Liver (tissue), 9 donors: ENCODE measurements around the gene LOX. TPM values are rescaled to one million over a fixed set of nuclear protein-coding genes. Genes with fewer than 3 reads are reported as not detected.

Experiments
- DNase-seq: peaks from one replicate; pipeline ENCODE4 v3.0.0-alpha.2; 2017; ENCODE audit warnings: low spot score
- H3K27ac ChIP-seq, 2 donors: one replicate each; pipeline ENCODE4 v1.7.0; 2013; ENCODE audit warnings: inconsistent platforms in 2 of 2, low read length in 2 of 2, control low read depth in 1 of 2, low read depth in 1 of 2, mild to moderate bottlenecking in 1 of 2
- H3K27me3 ChIP-seq, 4 donors: one replicate each; pipeline versions ENCODE4 v1.6.1 to v1.7.0; 2013; ENCODE audit warnings: low read length in 3 of 4, inconsistent platforms in 1 of 4, mild to moderate bottlenecking in 1 of 4, moderate library complexity in 1 of 4; ENCODE audit not compliant: control insufficient read depth in 4 of 4, insufficient read depth in 4 of 4
- H3K36me3 ChIP-seq, 4 donors: one replicate each; pipeline versions ENCODE4 v1.6.1 to v1.7.0; 2013; ENCODE audit warnings: low read length in 3 of 4, mild to moderate bottlenecking in 3 of 4, low read depth in 1 of 4, moderate library complexity in 1 of 4; ENCODE audit not compliant: control insufficient read depth in 4 of 4, insufficient read depth in 3 of 4
- H3K4me1 ChIP-seq, 4 donors: one replicate each; pipeline versions ENCODE4 v1.6.1 to v1.7.0; 2013; ENCODE audit warnings: low read length in 3 of 4, mild to moderate bottlenecking in 3 of 4, moderate library complexity in 1 of 4; ENCODE audit not compliant: control insufficient read depth in 4 of 4, insufficient read depth in 4 of 4
- H3K4me3 ChIP-seq, 3 donors: one replicate each; pipeline versions ENCODE4 v1.6.1 to v1.7.0; 2013; ENCODE audit warnings: low read length in 3 of 3, control low read depth in 1 of 3, low read depth in 1 of 3, mild to moderate bottlenecking in 1 of 3
- H3K9ac ChIP-seq, 2 donors: one replicate each; pipeline ENCODE4 v1.7.0; 2013; ENCODE audit warnings: low read length in 2 of 2, mild to moderate bottlenecking in 2 of 2, moderate library complexity in 2 of 2, control low read depth in 1 of 2, low read depth in 1 of 2
- H3K9me3 ChIP-seq, 4 donors: one replicate each; pipeline versions ENCODE4 v1.6.1 to v1.7.0; 2013; ENCODE audit warnings: low read length in 3 of 4; ENCODE audit not compliant: control insufficient read depth in 4 of 4
- ATF3 ChIP-seq: IDR thresholded peaks from 2 replicates; pipeline ENCODE4 v1.6.1; 2016; ENCODE audit warnings: antibody characterized with exemption
- CTCF ChIP-seq: fragments of 150-350 bp; IDR thresholded peaks from 2 replicates; pipeline ENCODE4 v1.5.1; 2017; ENCODE audit warnings: improper control_type of control experiment, low read depth, low read length; ENCODE audit not compliant: missing input control
- EGR1 ChIP-seq, 2 donors: IDR thresholded peaks; 2 replicates each; pipeline ENCODE4 v1.6.1; 2016 to 2018; ENCODE audit warnings: antibody characterized with exemption in 2 of 2, low read depth in 2 of 2
- FOXA1 ChIP-seq: IDR thresholded peaks from 2 replicates; pipeline ENCODE4 v1.6.1; 2016; ENCODE audit warnings: antibody characterized with exemption
- FOXA2 ChIP-seq: IDR thresholded peaks from 2 replicates; pipeline ENCODE4 v1.6.1; 2016; ENCODE audit warnings: antibody characterized with exemption
- GABPA ChIP-seq, 2 donors: IDR thresholded peaks in 1 of 2; conservative IDR thresholded peaks in 1 of 2; 2 replicates each; pipeline ENCODE4 v1.6.1; 2016; ENCODE audit warnings: antibody characterized with exemption in 2 of 2, mild to moderate bottlenecking in 1 of 2, moderate library complexity in 1 of 2
- HNF4A ChIP-seq, 2 donors: conservative IDR thresholded peaks; 2 replicates each; pipeline ENCODE4 v1.6.1; 2016; ENCODE audit warnings: antibody characterized with exemption in 2 of 2, mild to moderate bottlenecking in 2 of 2
- HNF4G ChIP-seq: IDR thresholded peaks from 2 replicates; pipeline ENCODE4 v1.6.1; 2016; ENCODE audit warnings: antibody characterized with exemption
- JUND ChIP-seq, 2 donors: IDR thresholded peaks; 2 replicates each; pipeline ENCODE4 v1.6.1; 2016; ENCODE audit warnings: antibody characterized with exemption in 2 of 2
- MAX ChIP-seq: IDR thresholded peaks from 2 replicates; pipeline ENCODE4 v1.6.1; 2016; ENCODE audit warnings: antibody characterized with exemption
- NR2F2 ChIP-seq: IDR thresholded peaks from 2 replicates; pipeline ENCODE4 v1.6.1; 2016; ENCODE audit warnings: antibody characterized with exemption
- RAD21 ChIP-seq, 2 donors: IDR thresholded peaks; 2 replicates each; pipeline ENCODE4 v1.6.1; 2016; ENCODE audit warnings: antibody characterized with exemption in 2 of 2, mild to moderate bottlenecking in 2 of 2
- RXRA ChIP-seq, 2 donors: IDR thresholded peaks; 2 replicates each; pipeline ENCODE4 v1.6.1; 2017 to 2018; ENCODE audit warnings: antibody characterized with exemption in 2 of 2, mild to moderate bottlenecking in 1 of 2
- SP1 ChIP-seq: IDR thresholded peaks from 2 replicates; pipeline ENCODE4 v1.6.1; 2018; ENCODE audit warnings: antibody characterized with exemption, mild to moderate bottlenecking
- TAF1 ChIP-seq: conservative IDR thresholded peaks from 2 replicates; pipeline ENCODE4 v1.6.1; 2016; ENCODE audit warnings: antibody characterized with exemption, mild to moderate bottlenecking
- YY1 ChIP-seq: IDR thresholded peaks from 2 replicates; pipeline ENCODE4 v1.6.1; 2016; ENCODE audit warnings: antibody characterized with exemption, mild to moderate bottlenecking
- ZBTB33 ChIP-seq: IDR thresholded peaks from 2 replicates; pipeline ENCODE4 v1.6.1; 2016; ENCODE audit warnings: antibody characterized with exemption
- WGBS: extraction: QIAGEN DNeasy Blood & Tissue Kit; methylation state at CpG from one replicate; pipeline ENCODE4 v1.1.7; 2013; 5-methylcytosine and 5-hydroxymethylcytosine counted together
- polyA plus RNA-seq, 2 donors: library from polyadenylated mRNA; stranded (reverse) in 1 of 2; unstranded in 1 of 2; fragments of 200-250 nt in 1 of 2; fragments of >200 nt in 1 of 2; fragmentation: Nextera tagmentation in 1 of 2; extraction: Ambion mirVana in 1 of 2; gene quantifications; one replicate each; pipeline versions ENCODE4 v1.2.1 to v1.2.3, GENCODE V29; 2013 to 2015
- total RNA-seq, 2 donors: library from RNA; depleted of rRNA; stranded (reverse); fragments of >200 nt; gene quantifications; one replicate each; pipeline ENCODE4 v1.2.3, GENCODE V29; 2014
- donor health status: healthy.
- donor health status: healthy.
- donor health status: healthy.
- donor health status: healthy.
- donor health status: healthy.

The LOX gene
- total and polyA plus RNA-seq, 4 donors: 0.42 to 2.2 (median 0.92) TPM

- no peaks in the 10 kb centered on the region for H3K9me3 ChIP-seq
- H3K9ac ChIP-seq: no peak overlapping the region
- H3K4me1 ChIP-seq: no peaks in the 10 kb centered on the region
- no peak for TF ChIP-seq SP1
- no peak for TF ChIP-seq YY1
- TF ChIP-seq JUND (IDR thresholded peaks at IDR 0.05): no peak
- no peak for TF ChIP-seq HNF4A (conservative IDR thresholded peaks at IDR 0.05)
- no peak for TF ChIP-seq HNF4G
- TF ChIP-seq NR2F2: no peak
- no peak for TF ChIP-seq ZBTB33
- TF ChIP-seq MAX: no peak
- no peak for TF ChIP-seq FOXA1
- TF ChIP-seq EGR1 (IDR thresholded peaks at IDR 0.05; ENCODE audit: low read depth in 2 of 2): no peak
- DNase-seq: no peak
- 81% methylated on average over 11 of the region's 11 CpGs for WGBS
- no peak overlapping the region for H3K4me3 ChIP-seq
- no peaks in the 10 kb centered on the region for H3K27me3 ChIP-seq
- H3K27ac ChIP-seq: no peak overlapping the region
- H3K36me3 ChIP-seq: no peaks in the 10 kb centered on the region
Measured at GRCh38 chr5:122121479-122122465, 43.7 kb upstream of the LOX start.

- H3K4me1 ChIP-seq: no peaks in the 10 kb centered on the region
Measured at GRCh38 chr5:122120957-122121356, 42.9 kb upstream of the LOX start.

More at GRCh38 chr5:122120957-122121356, 42.9 kb upstream of the LOX start:
- H3K4me3 ChIP-seq: no peak overlapping the region
- no peak for DNase-seq
- no peaks in the 10 kb centered on the region for H3K36me3 ChIP-seq
- WGBS: 80% methylated on average over 2 of the region's 2 CpGs
- TF ChIP-seq HNF4G (no peak), NR2F2 (no peak), ZBTB33 (no peak), SP1 (no peak), GABPA (IDR thresholded peaks at IDR 0.05 in 1 of 2, conservative IDR thresholded peaks at IDR 0.05 in 1 of 2) (no peak), RAD21 (IDR thresholded peaks at IDR 0.05) (no peak), FOXA2 (no peak), TAF1 (no peak), FOXA1 (no peak), CTCF (no peak), EGR1 (IDR thresholded peaks at IDR 0.05; ENCODE audit: low read depth in 2 of 2) (no peak), YY1 (no peak), MAX (no peak), ATF3 (no peak), HNF4A (conservative IDR thresholded peaks at IDR 0.05) (no peak), RXRA (IDR thresholded peaks at IDR 0.05) (no peak)
- no peak overlapping the region for H3K27ac ChIP-seq
- H3K9me3 ChIP-seq: no peaks in the 10 kb centered on the region
- H3K9ac ChIP-seq: no peak overlapping the region
- H3K27me3 ChIP-seq: no peaks in the 10 kb centered on the region
